ENCODE results near the gene ACSM2B. TPM values are rescaled to one million over a fixed set of nuclear protein-coding genes. Genes with fewer than 3 reads are reported as not detected.
"Not testable (repeated sequence)": the region's sequence is repeated elsewhere in the genome, so short reads cannot be mapped to it uniquely, and the experiment has no call there.

Gene ACSM2B
- total and polyA plus RNA-seq, 2 of the 4 experiments (the other 2 are of a cell fraction): not detected

DNA sequence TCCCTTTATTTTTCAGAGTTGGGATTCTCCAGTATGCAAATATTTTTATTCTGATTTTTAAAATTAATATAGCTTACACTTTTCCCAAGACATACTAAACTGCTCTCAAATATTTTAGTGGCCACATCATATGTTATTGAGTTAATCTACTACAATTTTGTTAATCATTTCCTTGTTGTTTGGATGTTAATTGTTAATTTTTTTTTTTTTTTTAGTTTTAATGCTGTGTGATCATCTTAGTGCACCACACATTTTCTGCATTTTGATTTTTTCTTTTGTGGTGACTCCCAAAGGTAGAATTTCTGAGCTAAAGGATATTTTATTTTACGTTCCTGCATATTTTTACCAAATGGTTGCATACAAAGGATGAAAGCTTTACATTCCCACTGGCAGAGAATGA lies 10.5 kb upstream of the ACSM2B start:
- H3K36me3 ChIP-seq (ENCODE audit: control insufficient read depth, insufficient read depth, low read length); CTCF ChIA-PET; H3K4me1 ChIP-seq (ENCODE audit: control insufficient read depth, insufficient read depth, low read length); H4K91ac ChIP-seq (ENCODE audit: insufficient read depth, low read depth, low read length); H4K8ac ChIP-seq (ENCODE audit: low read depth in 2 of 2, low read length in 2 of 2); H3K4me3 ChIP-seq (ENCODE audit: insufficient read depth, low read depth, low read length); H2BK5ac ChIP-seq (ENCODE audit: low read depth, low read length, poor library complexity, severe bottlenecking); H2BK20ac ChIP-seq (ENCODE audit: low read depth, low read length); H3K56ac ChIP-seq (ENCODE audit: extremely low read depth, insufficient read depth, low read length); H2AK5ac ChIP-seq (ENCODE audit: low read depth, low read length); H4K20me1 ChIP-seq (ENCODE audit: insufficient read depth, low read length); H2AK9ac ChIP-seq (replicated peaks; ENCODE audit: low read depth, low read length, poor library complexity); H3K79me1 ChIP-seq (ENCODE audit: low read depth in 1 of 2, low read length in 2 of 2); ATAC-seq (ENCODE audit: low read depth); H2BK120ac ChIP-seq (ENCODE audit: low read depth, low read length); POLR2A ChIA-PET (ENCODE audit: unreplicated experiment); H2AFZ ChIP-seq (replicated peaks; ENCODE audit: low read length, poor library complexity); H3K9me3 ChIP-seq (ENCODE audit: control insufficient read depth, insufficient read depth, low read length); BruUV-seq (replicated peaks); H3K14ac ChIP-seq (replicated peaks; ENCODE audit: low read depth, low read length); intact Hi-C loops (cut with micrococcal nuclease); dilution Hi-C loops (cut with HindIII; ENCODE audit: low sequenced_read_pairs, unreplicated experiment); H4K5ac ChIP-seq (ENCODE audit: low read depth, low read length); H3K27me3 ChIP-seq (ENCODE audit: control insufficient read depth, insufficient read depth, low read length); H3K9ac ChIP-seq (ENCODE audit: low read depth, low read length); H3K9me1 ChIP-seq (ENCODE audit: insufficient read depth, low read length); in situ Hi-C loops (cut with MboI; ENCODE audit: low sequenced_read_pairs); H2BK15ac ChIP-seq (ENCODE audit: low read depth, low read length); H3K23ac ChIP-seq (ENCODE audit: low read depth, low read length); H3K18ac ChIP-seq (ENCODE audit: low read depth, low read length); DNase-seq; H3K27ac ChIP-seq (ENCODE audit: insufficient read depth, low read length); H3K4ac ChIP-seq (ENCODE audit: low read depth, low read length); H3K4me2 ChIP-seq (ENCODE audit: low read depth, low read length): not testable (repeated sequence)
- WGBS, 2 experiments (ENCODE audit: extremely low coverage in 2 of 2, insufficient read length in 1 of 2): no CpG with 5 or more reads among the region's 1 CpG

DNA sequence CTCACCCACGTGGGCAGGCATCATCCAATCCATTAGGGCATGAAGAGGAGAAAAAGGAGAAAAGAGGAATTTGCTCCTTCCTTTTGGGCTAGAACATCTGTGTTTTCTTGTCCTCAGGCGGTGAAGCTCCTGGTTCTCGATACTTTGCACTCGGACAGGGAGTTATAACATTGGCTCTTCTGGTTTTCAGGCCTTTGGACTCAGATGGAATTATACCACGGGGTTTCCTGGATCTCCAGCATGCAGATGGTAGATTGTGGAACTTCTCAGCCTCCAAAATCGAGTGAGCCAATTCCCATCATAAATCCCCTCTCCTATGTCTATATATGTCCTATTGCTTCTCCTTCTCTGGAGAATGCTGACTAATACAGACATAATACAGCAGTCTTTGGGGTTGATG lies 9.9 kb upstream of the ACSM2B start:
- intact Hi-C loops (cut with micrococcal nuclease); BruUV-seq (replicated peaks): not testable (repeated sequence)

More for the DNA sequence above, 9.9 kb upstream of the ACSM2B start:
- H2AFZ ChIP-seq (replicated peaks; ENCODE audit: low read length, poor library complexity); H3K14ac ChIP-seq (replicated peaks; ENCODE audit: low read depth, low read length); dilution Hi-C loops (cut with HindIII; ENCODE audit: low sequenced_read_pairs, unreplicated experiment); H4K20me1 ChIP-seq (ENCODE audit: insufficient read depth, low read length); H3K36me3 ChIP-seq (ENCODE audit: control insufficient read depth, insufficient read depth, low read length); H3K4me2 ChIP-seq (ENCODE audit: low read depth, low read length); H3K4ac ChIP-seq (ENCODE audit: low read depth, low read length); H3K27ac ChIP-seq (ENCODE audit: insufficient read depth, low read length); H2BK15ac ChIP-seq (ENCODE audit: low read depth, low read length); CTCF ChIA-PET; H3K9me1 ChIP-seq (ENCODE audit: insufficient read depth, low read length); H2BK120ac ChIP-seq (ENCODE audit: low read depth, low read length); DNase-seq; H3K18ac ChIP-seq (ENCODE audit: low read depth, low read length); H4K5ac ChIP-seq (ENCODE audit: low read depth, low read length); POLR2A ChIA-PET (ENCODE audit: unreplicated experiment); H2AK9ac ChIP-seq (replicated peaks; ENCODE audit: low read depth, low read length, poor library complexity); H4K8ac ChIP-seq (ENCODE audit: low read depth in 2 of 2, low read length in 2 of 2); H3K23ac ChIP-seq (ENCODE audit: low read depth, low read length); H3K4me1 ChIP-seq (ENCODE audit: control insufficient read depth, insufficient read depth, low read length); H3K9me3 ChIP-seq (ENCODE audit: control insufficient read depth, insufficient read depth, low read length); H3K79me1 ChIP-seq (ENCODE audit: low read depth in 1 of 2, low read length in 2 of 2); H3K4me3 ChIP-seq (ENCODE audit: insufficient read depth, low read depth, low read length); H3K56ac ChIP-seq (ENCODE audit: extremely low read depth, insufficient read depth, low read length); H3K27me3 ChIP-seq (ENCODE audit: control insufficient read depth, insufficient read depth, low read length); in situ Hi-C loops (cut with MboI; ENCODE audit: low sequenced_read_pairs); H2BK5ac ChIP-seq (ENCODE audit: low read depth, low read length, poor library complexity, severe bottlenecking); ATAC-seq (ENCODE audit: low read depth); H2BK20ac ChIP-seq (ENCODE audit: low read depth, low read length); H3K9ac ChIP-seq (ENCODE audit: low read depth, low read length); H2AK5ac ChIP-seq (ENCODE audit: low read depth, low read length); H4K91ac ChIP-seq (ENCODE audit: insufficient read depth, low read depth, low read length): not testable (repeated sequence)
- no CpG with 5 or more reads among the region's 6 CpGs for WGBS, 2 experiments (ENCODE audit: extremely low coverage in 2 of 2, insufficient read length in 1 of 2)
